Adrenal gland (tissue), 12 donors: ENCODE data around the gene SPATA4. TPM values are rescaled to one million over a fixed set of nuclear protein-coding genes. Genes with fewer than 3 reads are reported as not detected.

Source experiments
- DNase-seq, 7 donors: peaks; one replicate each; pipeline ENCODE4 v3.0.0-alpha.2; 2019 to 2020
- H3K27ac ChIP-seq, 5 donors: fragments of 200-600 bp; sonication (generic) in 4 of 5; 1 replicate in 3 of 5; 2 replicates in 2 of 5; pipeline versions ENCODE4 v1.5.1 to v1.8.0; 2016 to 2020; ENCODE audit warnings: mild to moderate bottlenecking in 1 of 5
- H3K27me3 ChIP-seq: fragments of 200-600 bp; 2 replicates; pipeline ENCODE4 v1.8.0; 2021
- H3K36me3 ChIP-seq, 2 donors: fragments of 200-600 bp; replicated peaks in 1 of 2; 1 replicate in 1 of 2; 2 replicates in 1 of 2; pipeline versions ENCODE4 v1.5.1 to v1.8.0; 2018 to 2022
- H3K4me1 ChIP-seq, 2 donors: fragments of 200-600 bp; replicated peaks in 1 of 2; 1 replicate in 1 of 2; 2 replicates in 1 of 2; pipeline versions ENCODE4 v1.5.1 to v1.8.0; 2018 to 2021
- H3K4me3 ChIP-seq, 4 donors: fragments of 200-600 bp; sonication (generic) in 3 of 4; one replicate each; pipeline ENCODE4 v1.5.1; 2016 to 2018
- H3K9me3 ChIP-seq, 3 donors: fragments of 200-600 bp; sonication (generic) in 1 of 3; replicated peaks in 1 of 3; 1 replicate in 2 of 3; 2 replicates in 1 of 3; pipeline versions ENCODE4 v1.5.1 to v1.8.0; 2016 to 2021
- POLR2A ChIP-seq, 2 donors: fragments of 450-650 bp; IDR thresholded peaks; one replicate each; pipeline ENCODE4 v1.6.1; 2017; ENCODE audit warnings: antibody characterized with exemption in 2 of 2, mild to moderate bottlenecking in 2 of 2, moderate library complexity in 1 of 2
- WGBS, 4 donors: extraction: QIAGEN DNeasy Blood & Tissue Kit in 2 of 4; methylation state at CpG; one replicate each; pipeline versions ENCODE4 v1.1.5 to v1.1.7; 2013 to 2017; 5-methylcytosine and 5-hydroxymethylcytosine counted together
- intact Hi-C, 2 donors: fragments of 100-400 bp; cut with DNase I; formaldehyde crosslinking; loops; one replicate each; pipeline versions ENCODE4 v1.14.1 to v1.15.0; 2022 to 2023
- polyA plus RNA-seq, 3 donors: library from polyadenylated mRNA; stranded (reverse); fragments of 200-250 nt in 2 of 3; fragments of 350-450 nt in 1 of 3; fragmentation: Illumina TruSeq in 1 of 3; extraction: RNeasy Lipid Tissue Mini Kit (QIAGEN cat#74804) in 1 of 3; gene quantifications; one replicate each; pipeline ENCODE4 v1.2.3, GENCODE V29; 2013 to 2014
- total RNA-seq, 9 donors: library from RNA; depleted of rRNA in 4 of 9; stranded (reverse); fragments of >200 nt in 4 of 9; fragments of 120-200 nt in 1 of 9; fragmentation: NEBNext Ultra II Directional in 1 of 9; extraction: Animal tissue kit (Norgen Biotek cat#: 25700) in 1 of 9; gene quantifications; one replicate each; pipeline versions ENCODE4 v1.1.0 to v1.2.4, GENCODE V29; 2013 to 2023
- TF ChIP-seq, protein P1 (sequence below), 6 experiments: fragments of 450-650 bp in 4 of 6; fragments of 200-600 bp in 2 of 6; sonication (generic) in 1 of 6; IDR thresholded peaks; 1 replicate in 5 of 6; 2 replicates in 1 of 6; pipeline versions ENCODE4 v1.5.1 to v1.8.0; 2016 to 2021; ENCODE audit warnings: antibody characterized with exemption in 6 of 6, mild to moderate bottlenecking in 2 of 6, moderate library complexity in 1 of 6
- donor health status: healthy with polysubstance abuse.
- donor health status: Bipolar disorder and iron deficiency.
- donor health status: DM: yes; HTN: yes; CAD: no.
- donor health status: DM: no; HTN: no; CAD: no.
- donor health status: DM: no; HTN: no; CAD: no.
- donor health status: DM: yes; HTN: yes; CAD: no.

SPATA4 gene
- total and polyA plus RNA-seq, 12 donors, result 0.13 to 0.83 (median 0.33) TPM; not detected in 5

DNA sequence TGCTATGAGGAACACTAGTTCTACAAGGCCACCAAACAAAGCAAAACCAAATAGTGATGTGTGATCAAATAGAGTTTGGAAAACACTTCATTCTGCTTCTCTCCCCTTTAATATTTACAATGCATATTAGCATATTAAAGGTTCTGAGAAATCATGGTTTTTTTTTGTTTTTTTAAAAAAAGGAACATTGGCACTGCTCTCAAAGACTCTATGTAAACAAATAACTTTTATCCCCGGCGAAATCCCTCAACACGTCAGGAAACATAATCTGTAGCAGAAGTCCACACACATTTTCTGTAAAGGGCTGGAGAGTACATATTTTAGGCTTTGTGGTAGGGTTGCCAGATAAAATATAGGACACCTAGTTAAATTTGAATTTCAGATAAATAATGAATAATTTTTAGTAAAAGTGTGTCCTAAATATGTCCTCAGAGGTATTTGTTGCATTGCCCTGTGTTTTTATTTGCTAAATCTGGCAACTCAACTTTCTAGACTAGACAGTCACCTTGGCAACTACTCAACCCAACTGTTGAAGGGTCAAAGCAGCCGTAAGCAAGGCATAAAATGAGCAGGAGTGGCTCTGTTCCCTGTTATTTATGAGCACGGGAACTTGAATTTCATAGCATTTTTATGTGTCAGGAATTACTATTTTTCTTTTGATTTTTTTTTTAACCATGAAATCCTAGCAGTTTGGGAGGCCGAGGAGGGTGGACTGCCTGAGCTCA lies 8.6 kb downstream of the SPATA4 start:
- no peak overlapping the region for H3K4me3 ChIP-seq
- H3K9me3 ChIP-seq, result no peaks in the 10 kb centered on the region
- no peaks in the 10 kb centered on the region for H3K36me3 ChIP-seq
- TF ChIP-seq, protein P1, sequence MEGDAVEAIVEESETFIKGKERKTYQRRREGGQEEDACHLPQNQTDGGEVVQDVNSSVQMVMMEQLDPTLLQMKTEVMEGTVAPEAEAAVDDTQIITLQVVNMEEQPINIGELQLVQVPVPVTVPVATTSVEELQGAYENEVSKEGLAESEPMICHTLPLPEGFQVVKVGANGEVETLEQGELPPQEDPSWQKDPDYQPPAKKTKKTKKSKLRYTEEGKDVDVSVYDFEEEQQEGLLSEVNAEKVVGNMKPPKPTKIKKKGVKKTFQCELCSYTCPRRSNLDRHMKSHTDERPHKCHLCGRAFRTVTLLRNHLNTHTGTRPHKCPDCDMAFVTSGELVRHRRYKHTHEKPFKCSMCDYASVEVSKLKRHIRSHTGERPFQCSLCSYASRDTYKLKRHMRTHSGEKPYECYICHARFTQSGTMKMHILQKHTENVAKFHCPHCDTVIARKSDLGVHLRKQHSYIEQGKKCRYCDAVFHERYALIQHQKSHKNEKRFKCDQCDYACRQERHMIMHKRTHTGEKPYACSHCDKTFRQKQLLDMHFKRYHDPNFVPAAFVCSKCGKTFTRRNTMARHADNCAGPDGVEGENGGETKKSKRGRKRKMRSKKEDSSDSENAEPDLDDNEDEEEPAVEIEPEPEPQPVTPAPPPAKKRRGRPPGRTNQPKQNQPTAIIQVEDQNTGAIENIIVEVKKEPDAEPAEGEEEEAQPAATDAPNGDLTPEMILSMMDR (IDR thresholded peaks at IDR 0.05), result no peak
- no peak for TF ChIP-seq POLR2A (IDR thresholded peaks at IDR 0.05)
- intact Hi-C loops, result no loop called here
- no peaks in the 10 kb centered on the region for H3K4me1 ChIP-seq
- WGBS, 4 donors, result 62 to 75% (median 70%) methylated on average over 6 of the region's 6 CpGs
- no peak overlapping the region for H3K27ac ChIP-seq
- H3K27me3 ChIP-seq, result no peaks in the 10 kb centered on the region
- no peak for DNase-seq

- intact Hi-C loops, result no loop called here
- WGBS, 4 donors, result 61 to 68% (median 64%) methylated on average over 2 of the region's 2 CpGs
- Histone ChIP-seq H3K27me3 (no peaks in the 10 kb centered on the region), H3K4me1 (no peaks in the 10 kb centered on the region), H3K4me3 (no peak overlapping the region), H3K27ac (no peak overlapping the region), H3K36me3 (no peaks in the 10 kb centered on the region), H3K9me3 (no peaks in the 10 kb centered on the region)
- DNase-seq, result no peak
- no peak for TF ChIP-seq POLR2A (IDR thresholded peaks at IDR 0.05)
- TF ChIP-seq, protein P1 (IDR thresholded peaks at IDR 0.05), result no peak
Measured at GRCh38 chr4:176186067-176186466, 9.3 kb downstream of the SPATA4 start.

DNA sequence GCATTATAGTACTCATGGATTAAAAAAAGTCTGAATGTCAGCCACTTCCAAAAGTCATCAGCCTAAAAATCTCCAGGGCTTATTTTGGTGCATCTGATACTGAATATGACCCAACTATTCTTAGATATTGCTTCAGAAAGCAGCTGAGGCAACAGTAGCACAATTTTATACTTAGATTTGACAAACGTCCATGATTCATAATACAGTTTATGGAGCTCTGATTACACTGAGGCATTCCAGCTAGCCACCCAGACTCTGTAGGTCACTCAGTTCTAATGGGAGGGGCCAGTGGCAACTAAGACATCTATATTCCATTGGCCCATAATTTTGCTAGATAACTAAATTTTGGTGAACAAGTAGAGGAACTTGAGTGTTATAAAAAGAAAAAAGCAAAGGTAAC lies 10.3 kb downstream of the SPATA4 start:
- no peaks in the 10 kb centered on the region for H3K36me3 ChIP-seq

GRCh38 chr4:176163041-176163440 lies 32.3 kb downstream of the SPATA4 start:
- intact Hi-C loops, result no loop called here
- TF ChIP-seq, protein P1 (IDR thresholded peaks at IDR 0.05), result no peak
- no peak for TF ChIP-seq POLR2A (IDR thresholded peaks at IDR 0.05)

More for the DNA sequence above, 10.3 kb downstream of the SPATA4 start:
- intact Hi-C loops, result no loop called here
- no peak for TF ChIP-seq POLR2A (IDR thresholded peaks at IDR 0.05)
- TF ChIP-seq, protein P1 (IDR thresholded peaks at IDR 0.05), result no peak
- DNase-seq, result no peak
- H3K27me3 ChIP-seq, result no peaks in the 10 kb centered on the region
- H3K4me3 ChIP-seq, result no peak overlapping the region
- H3K4me1 ChIP-seq, result no peaks in the 10 kb centered on the region
- WGBS, 4 donors, result 8 to 24% (median 21%) methylated on average over 1 of the region's 1 CpG
- H3K27ac ChIP-seq, result no peak overlapping the region
- no peaks in the 10 kb centered on the region for H3K9me3 ChIP-seq

More at GRCh38 chr4:176163041-176163440, 32.3 kb downstream of the SPATA4 start:
- Histone ChIP-seq H3K4me1 (no peaks in the 10 kb centered on the region), H3K27me3 (no peaks in the 10 kb centered on the region), H3K27ac (no peak overlapping the region), H3K9me3 (no peaks in the 10 kb centered on the region), H3K36me3 (no peaks in the 10 kb centered on the region), H3K4me3 (no peak overlapping the region)
- DNase-seq, result no peak
- WGBS, 4 donors, result 92 to 95% (median 94%) methylated on average over 3 of the region's 3 CpGs
